Liver (tissue), 3 donors: ENCODE data around the gene PSMD5.

Experiments used
- HNF4A ChIP-seq, 2 donors: conservative IDR thresholded peaks; 2 replicates each; pipeline ENCODE4 v1.6.1; 2016; ENCODE audit warnings: antibody characterized with exemption in 2 of 2, mild to moderate bottlenecking in 2 of 2
- TF ChIP-seq, protein P1 (sequence below): fragments of 150-350 bp; IDR thresholded peaks from 2 replicates; pipeline ENCODE4 v1.5.1; 2017; ENCODE audit warnings: improper control_type of control experiment, low read depth, low read length; ENCODE audit not compliant: missing input control
- donor health status: healthy.
- donor health status: healthy.

DNA sequence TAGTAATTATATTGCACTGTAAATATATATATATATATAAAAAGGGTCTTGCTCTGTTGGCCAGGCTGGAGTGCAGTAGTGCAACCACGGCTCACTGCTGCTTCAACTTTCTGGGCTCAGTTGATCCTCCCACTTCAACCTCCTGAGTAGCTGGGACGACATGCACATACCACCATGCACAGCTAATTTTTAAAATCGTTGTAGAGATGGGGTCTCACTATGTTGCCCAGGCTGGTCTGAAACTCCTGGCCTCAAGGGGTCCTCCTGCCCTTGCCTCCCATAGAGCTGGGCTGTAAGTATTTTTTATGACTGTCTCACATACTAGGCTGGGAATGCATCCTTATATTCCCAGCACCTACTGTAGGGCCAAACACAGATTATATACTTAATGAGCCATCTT is 11.9 kb downstream of the PSMD5 start:
- TF ChIP-seq, protein P1, sequence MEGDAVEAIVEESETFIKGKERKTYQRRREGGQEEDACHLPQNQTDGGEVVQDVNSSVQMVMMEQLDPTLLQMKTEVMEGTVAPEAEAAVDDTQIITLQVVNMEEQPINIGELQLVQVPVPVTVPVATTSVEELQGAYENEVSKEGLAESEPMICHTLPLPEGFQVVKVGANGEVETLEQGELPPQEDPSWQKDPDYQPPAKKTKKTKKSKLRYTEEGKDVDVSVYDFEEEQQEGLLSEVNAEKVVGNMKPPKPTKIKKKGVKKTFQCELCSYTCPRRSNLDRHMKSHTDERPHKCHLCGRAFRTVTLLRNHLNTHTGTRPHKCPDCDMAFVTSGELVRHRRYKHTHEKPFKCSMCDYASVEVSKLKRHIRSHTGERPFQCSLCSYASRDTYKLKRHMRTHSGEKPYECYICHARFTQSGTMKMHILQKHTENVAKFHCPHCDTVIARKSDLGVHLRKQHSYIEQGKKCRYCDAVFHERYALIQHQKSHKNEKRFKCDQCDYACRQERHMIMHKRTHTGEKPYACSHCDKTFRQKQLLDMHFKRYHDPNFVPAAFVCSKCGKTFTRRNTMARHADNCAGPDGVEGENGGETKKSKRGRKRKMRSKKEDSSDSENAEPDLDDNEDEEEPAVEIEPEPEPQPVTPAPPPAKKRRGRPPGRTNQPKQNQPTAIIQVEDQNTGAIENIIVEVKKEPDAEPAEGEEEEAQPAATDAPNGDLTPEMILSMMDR = no peak
- TF ChIP-seq HNF4A (conservative IDR thresholded peaks at IDR 0.05) = no peak
